ENCODE data around the gene NUDT13.

GRCh38 chr10:73161079-73161478 is 50.8 kb downstream of the NUDT13 start:
- TF ChIP-seq BHLHE40 (IDR thresholded peaks at IDR 0.05; ENCODE audit: borderline replicate concordance) (no peak), ARNT (IDR thresholded peaks at IDR 0.05) (no peak), SP1 (IDR thresholded peaks at IDR 0.05) (no peak), ELF4 (IDR thresholded peaks at IDR 0.05) (no peak), TARDBP (IDR thresholded peaks at IDR 0.05) (no peak), FOXK2 (IDR thresholded peaks at IDR 0.05) (no peak)

Measured in HEK293T (cell line).